WERI-Rb-1 (cell line): ENCODE data around the gene FAM240B.

ENCODE experiments used
- DNase-seq: peaks from one replicate; pipeline ENCODE4 v3.0.0-alpha.2; 2020
- H3K27ac ChIP-seq: fragments of 250-450 bp; sonication (Bioruptor Pico); 2 replicates; pipeline ENCODE4 v1.5.1; 2020; ENCODE audit warnings: mild to moderate bottlenecking, moderate library complexity
- H3K27me3 ChIP-seq: fragments of 250-450 bp; sonication (Bioruptor Pico); 2 replicates; pipeline ENCODE4 v1.5.1; 2021; ENCODE audit warnings: mild to moderate bottlenecking, low read depth, moderate library complexity; ENCODE audit not compliant: insufficient read depth, severe bottlenecking
- H3K36me3 ChIP-seq: fragments of 250-450 bp; sonication (Bioruptor Pico); 2 replicates; pipeline ENCODE4 v1.5.1; 2020; ENCODE audit warnings: mild to moderate bottlenecking, moderate library complexity
- H3K4me3 ChIP-seq: 2 replicates; pipeline ENCODE4 v1.5.1; 2011; ENCODE audit warnings: low read depth, mild to moderate bottlenecking, control low read depth, low read length
- H3K9me3 ChIP-seq: fragments of 250-450 bp; sonication (Bioruptor Pico); 2 replicates; pipeline ENCODE4 v1.5.1; 2021; ENCODE audit warnings: mild to moderate bottlenecking, moderate library complexity; ENCODE audit not compliant: severe bottlenecking
- TF ChIP-seq, protein P1 (sequence below): IDR thresholded peaks from 2 replicates; pipeline ENCODE4 v1.5.1; 2011; ENCODE audit warnings: low read depth, mild to moderate bottlenecking, control low read depth, inconsistent platforms, low read length

The FAM240B gene

GRCh38 chr9:38733503-38733902 lies 13.6 kb upstream of the FAM240B start:
- no peak for DNase-seq
- Histone ChIP-seq H3K9me3 (no peaks in the 10 kb centered on the region), H3K27me3 (no peaks in the 10 kb centered on the region), H3K36me3 (no peaks in the 10 kb centered on the region), H3K27ac (no peak overlapping the region), H3K4me3 (no peak overlapping the region)
- TF ChIP-seq, protein P1, sequence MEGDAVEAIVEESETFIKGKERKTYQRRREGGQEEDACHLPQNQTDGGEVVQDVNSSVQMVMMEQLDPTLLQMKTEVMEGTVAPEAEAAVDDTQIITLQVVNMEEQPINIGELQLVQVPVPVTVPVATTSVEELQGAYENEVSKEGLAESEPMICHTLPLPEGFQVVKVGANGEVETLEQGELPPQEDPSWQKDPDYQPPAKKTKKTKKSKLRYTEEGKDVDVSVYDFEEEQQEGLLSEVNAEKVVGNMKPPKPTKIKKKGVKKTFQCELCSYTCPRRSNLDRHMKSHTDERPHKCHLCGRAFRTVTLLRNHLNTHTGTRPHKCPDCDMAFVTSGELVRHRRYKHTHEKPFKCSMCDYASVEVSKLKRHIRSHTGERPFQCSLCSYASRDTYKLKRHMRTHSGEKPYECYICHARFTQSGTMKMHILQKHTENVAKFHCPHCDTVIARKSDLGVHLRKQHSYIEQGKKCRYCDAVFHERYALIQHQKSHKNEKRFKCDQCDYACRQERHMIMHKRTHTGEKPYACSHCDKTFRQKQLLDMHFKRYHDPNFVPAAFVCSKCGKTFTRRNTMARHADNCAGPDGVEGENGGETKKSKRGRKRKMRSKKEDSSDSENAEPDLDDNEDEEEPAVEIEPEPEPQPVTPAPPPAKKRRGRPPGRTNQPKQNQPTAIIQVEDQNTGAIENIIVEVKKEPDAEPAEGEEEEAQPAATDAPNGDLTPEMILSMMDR: no peak

GRCh38 chr9:38732885-38733284 lies 13.0 kb upstream of the FAM240B start:
- Histone ChIP-seq H3K27ac (no peak overlapping the region), H3K36me3 (no peaks in the 10 kb centered on the region), H3K9me3 (no peaks in the 10 kb centered on the region), H3K27me3 (no peaks in the 10 kb centered on the region), H3K4me3 (no peak overlapping the region)
- TF ChIP-seq, protein P1: no peak
- no peak for DNase-seq

DNA sequence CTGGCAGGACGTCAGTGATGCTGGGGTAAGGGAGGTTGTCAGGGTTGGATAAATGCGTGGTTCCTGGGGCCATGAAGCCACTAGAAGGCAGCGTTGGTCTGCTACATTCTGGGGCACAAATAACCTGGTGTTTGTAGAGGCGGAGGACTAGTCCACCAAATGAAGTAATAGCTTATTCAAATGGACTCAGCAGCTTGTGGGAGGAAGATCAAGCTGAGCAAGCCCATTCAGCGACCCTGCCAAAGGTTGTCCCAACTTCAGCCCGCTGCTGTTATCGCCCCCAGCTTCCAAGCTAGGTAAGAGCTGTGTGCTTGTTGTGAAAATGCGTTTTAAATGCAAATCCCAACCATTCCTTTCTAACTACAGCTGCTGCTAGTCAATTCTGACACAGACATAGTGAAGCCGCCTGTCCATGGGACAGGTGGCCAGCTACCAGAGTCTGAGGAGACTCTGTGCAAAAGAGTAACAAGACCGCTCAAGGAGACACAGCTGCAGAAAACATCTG lies 7.6 kb upstream of the FAM240B start:
- no peak overlapping the region for H3K27ac ChIP-seq
- no peaks in the 10 kb centered on the region for H3K9me3 ChIP-seq
- H3K36me3 ChIP-seq: no peaks in the 10 kb centered on the region
- H3K27me3 ChIP-seq: no peaks in the 10 kb centered on the region
- TF ChIP-seq, protein P1: peak; percentile 77
- peak; percentile 63 for DNase-seq
- no peak overlapping the region for H3K4me3 ChIP-seq

DNA sequence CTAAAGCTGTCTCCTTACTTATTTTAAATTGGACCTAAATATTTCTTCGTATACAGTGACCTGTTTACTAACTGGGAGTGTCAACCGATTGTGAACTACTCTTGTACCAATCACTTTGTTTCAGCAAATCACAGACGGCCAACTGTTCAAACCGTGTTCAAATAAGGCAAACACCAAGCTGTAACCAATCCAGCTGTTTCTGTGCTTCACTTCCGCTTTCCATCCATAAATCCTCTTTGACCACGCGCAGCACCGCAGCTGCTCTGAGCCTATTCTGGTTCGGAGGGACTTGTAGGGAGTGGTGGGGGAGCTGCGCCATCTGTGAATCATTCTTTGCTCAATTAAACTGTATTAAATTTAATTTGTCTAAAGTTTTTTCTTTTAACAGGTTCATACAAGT lies 4.8 kb upstream of the FAM240B start:
- Histone ChIP-seq H3K4me3 (no peak overlapping the region), H3K36me3 (no peaks in the 10 kb centered on the region), H3K9me3 (no peaks in the 10 kb centered on the region), H3K27me3 (no peaks in the 10 kb centered on the region), H3K27ac (no peak overlapping the region)
- DNase-seq: no peak
- TF ChIP-seq, protein P1: no peak

DNA sequence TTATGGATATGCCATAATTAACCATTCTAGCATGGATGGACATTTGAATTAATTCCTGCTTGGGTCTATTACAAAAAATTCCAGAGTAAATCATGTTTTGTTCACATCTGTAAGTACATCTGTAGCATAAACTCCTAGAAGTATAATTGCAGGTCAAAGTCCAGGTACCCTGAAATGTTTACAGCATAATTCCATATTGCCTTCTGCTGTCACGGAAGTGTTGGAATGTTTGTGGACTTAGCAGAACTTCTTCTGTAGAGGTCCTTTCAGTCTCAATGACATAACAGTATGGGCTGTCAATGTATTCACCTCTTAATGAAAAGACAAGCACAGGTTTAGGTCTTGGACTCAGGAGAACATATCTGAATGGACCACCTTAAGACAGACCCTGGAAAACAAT lies 1.8 kb downstream of the FAM240B start:
- TF ChIP-seq, protein P1: no peak
- Histone ChIP-seq H3K9me3 (no peaks in the 10 kb centered on the region), H3K36me3 (no peaks in the 10 kb centered on the region), H3K4me3 (no peak overlapping the region), H3K27me3 (no peaks in the 10 kb centered on the region), H3K27ac (no peak overlapping the region)
- no peak for DNase-seq

DNA sequence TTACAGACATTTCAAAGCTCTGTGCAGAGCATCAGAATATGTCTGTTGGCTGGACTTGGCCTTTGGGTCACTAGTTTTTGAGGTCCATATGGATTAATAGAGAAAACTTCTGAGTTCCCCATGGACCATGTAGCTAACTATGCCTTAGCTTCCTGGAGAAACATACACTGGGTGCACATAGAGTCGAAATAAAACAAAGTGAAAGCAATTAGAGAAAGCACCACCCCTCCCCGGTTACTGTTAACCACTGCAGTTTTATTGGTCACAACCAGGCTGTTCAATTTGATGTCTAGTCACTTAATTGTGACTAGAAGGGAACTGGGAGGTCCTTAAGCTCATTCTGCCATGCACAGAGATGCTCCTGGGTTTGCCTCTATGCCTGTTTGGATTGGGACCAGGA lies 4.2 kb downstream of the FAM240B start:
- Histone ChIP-seq H3K4me3 (no peak overlapping the region), H3K27ac (no peak overlapping the region), H3K36me3 (no peaks in the 10 kb centered on the region), H3K9me3 (no peaks in the 10 kb centered on the region), H3K27me3 (no peaks in the 10 kb centered on the region)
- DNase-seq: no peak
- TF ChIP-seq, protein P1: no peak
